Thyroid gland (tissue), 4 donors: ENCODE results near the gene CPVL.

ENCODE experiments used
- CTCF ChIP-seq, 6 experiments: fragments of 200-600 bp in 3 of 6; fragments of 450-650 bp in 3 of 6; sonication (generic) in 3 of 6; IDR thresholded peaks; one replicate each; pipeline ENCODE4 v1.5.1; 2016 to 2019; ENCODE audit warnings: antibody characterized with exemption in 6 of 6, mild to moderate bottlenecking in 2 of 6, inconsistent platforms in 1 of 6, moderate library complexity in 1 of 6
- POLR2A ChIP-seq, 2 donors: fragments of 450-650 bp; IDR thresholded peaks; one replicate each; pipeline ENCODE4 v1.6.1; 2017; ENCODE audit warnings: antibody characterized with exemption in 2 of 2, mild to moderate bottlenecking in 2 of 2, moderate library complexity in 1 of 2

GRCh38 chr7:29106669-29106988 is 39.7 kb downstream of the CPVL start:
- TF ChIP-seq CTCF (IDR thresholded peaks at IDR 0.05) (peak in 1 of 6 experiments; percentile 5), POLR2A (IDR thresholded peaks at IDR 0.05) (no peak)
